Pericardium fibroblast (primary cell): ENCODE data around the gene HSD17B7. TPM values are rescaled to one million over a fixed set of nuclear protein-coding genes. Genes with fewer than 3 reads are reported as not detected.

Experiments used
- total RNA-seq: library from RNA; depleted of rRNA; stranded (reverse); fragments of >200 nt; gene quantifications from 2 replicates; pipeline ENCODE4 v1.2.3, GENCODE V29; 2015

Gene HSD17B7, protein sequence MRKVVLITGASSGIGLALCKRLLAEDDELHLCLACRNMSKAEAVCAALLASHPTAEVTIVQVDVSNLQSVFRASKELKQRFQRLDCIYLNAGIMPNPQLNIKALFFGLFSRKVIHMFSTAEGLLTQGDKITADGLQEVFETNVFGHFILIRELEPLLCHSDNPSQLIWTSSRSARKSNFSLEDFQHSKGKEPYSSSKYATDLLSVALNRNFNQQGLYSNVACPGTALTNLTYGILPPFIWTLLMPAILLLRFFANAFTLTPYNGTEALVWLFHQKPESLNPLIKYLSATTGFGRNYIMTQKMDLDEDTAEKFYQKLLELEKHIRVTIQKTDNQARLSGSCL
- 8.2 and 16.6 TPM in 2 replicates for total RNA-seq

GRCh38 chr1:162790303-162790984 is at the start of gene HSD17B7:
TSS of gene HSD17B7 (plus strand) at chr1:162790702. CDS start at chr1:162790801, 99 bp downstream.

DNA sequence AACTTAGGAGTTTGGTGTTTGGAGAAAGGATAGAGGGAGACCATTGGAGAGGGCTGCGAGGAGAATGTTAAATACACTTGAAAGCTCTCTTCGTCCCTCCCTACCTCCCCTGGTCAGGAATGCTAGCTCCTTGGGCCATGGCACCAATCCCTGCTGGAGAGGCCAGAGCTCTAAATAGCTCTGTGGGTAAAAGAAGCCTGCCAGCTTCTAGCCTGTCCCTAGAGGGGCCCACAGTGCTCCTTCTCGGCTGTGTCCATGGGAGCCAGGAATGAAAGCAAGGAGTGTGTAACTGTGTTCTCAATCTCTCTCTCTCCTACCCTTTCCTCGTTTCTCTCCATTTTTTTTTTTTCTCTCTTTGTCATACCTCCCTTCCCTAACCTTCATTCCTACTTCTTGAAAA is 70.6 kb downstream of the HSD17B7 start, which contains the start of gene CCDC190:
Gene CCDC190 (minus strand): TSS at position 75 of the 400 bp plus-strand sequence. CDS start 1,529 bp downstream, outside the sequence.

Other genes starting within 250 kb of the HSD17B7 start
- 54.1 and 56.1 TPM in 2 replicates for gene UAP1, start 229.0 kb upstream of the HSD17B7 start, total RNA-seq
- gene DDR2, start 158.2 kb upstream of the HSD17B7 start, total RNA-seq, result 94.6 and 158 TPM in 2 replicates
- gene CCDC190, start 70.5 kb downstream of the HSD17B7 start, total RNA-seq, result 2.4 and 5.5 TPM in 2 replicates